Gastrocnemius medialis (tissue), 4 donors: ENCODE data around the gene ALOX5.

Experiments
- CTCF ChIP-seq, 5 experiments: fragments of 450-650 bp in 3 of 5; fragments of 200-600 bp in 2 of 5; sonication (generic) in 2 of 5; IDR thresholded peaks in 4 of 5; conservative IDR thresholded peaks in 1 of 5; 1 replicate in 4 of 5; 2 replicates in 1 of 5; pipeline ENCODE4 v1.5.1; 2016 to 2019; ENCODE audit warnings: antibody characterized with exemption in 5 of 5, mild to moderate bottlenecking in 3 of 5, moderate library complexity in 3 of 5
- POLR2A ChIP-seq, 2 donors: fragments of 450-650 bp; IDR thresholded peaks; one replicate each; pipeline ENCODE4 v1.6.1; 2017; ENCODE audit warnings: antibody characterized with exemption in 2 of 2, mild to moderate bottlenecking in 2 of 2, moderate library complexity in 2 of 2

- TF ChIP-seq CTCF (IDR thresholded peaks at IDR 0.05 in 4 of 5, conservative IDR thresholded peaks at IDR 0.05 in 1 of 5), result no peak
- no peak for TF ChIP-seq POLR2A (IDR thresholded peaks at IDR 0.05)
These were observed 69.3 kb downstream of the ALOX5 start for GRCh38 chr10:45443101-45444009.
